Measurements from ENCODE around the gene TET1.

DNA sequence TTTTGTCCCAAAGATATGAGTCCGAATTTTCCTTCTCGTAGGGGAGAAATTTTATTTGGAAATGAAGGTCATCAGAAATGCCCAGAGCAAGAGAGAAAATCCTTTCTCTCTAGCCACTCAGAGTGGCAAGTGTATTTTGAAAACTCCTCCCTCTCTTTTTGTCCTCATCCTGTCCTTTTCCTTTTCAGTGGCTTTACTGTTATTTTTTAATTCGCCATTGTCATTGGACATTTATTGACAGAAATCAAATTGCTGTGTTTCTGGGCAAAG, 39.6 kb downstream of the TET1 start:
- TF ChIP-seq, protein P1, sequence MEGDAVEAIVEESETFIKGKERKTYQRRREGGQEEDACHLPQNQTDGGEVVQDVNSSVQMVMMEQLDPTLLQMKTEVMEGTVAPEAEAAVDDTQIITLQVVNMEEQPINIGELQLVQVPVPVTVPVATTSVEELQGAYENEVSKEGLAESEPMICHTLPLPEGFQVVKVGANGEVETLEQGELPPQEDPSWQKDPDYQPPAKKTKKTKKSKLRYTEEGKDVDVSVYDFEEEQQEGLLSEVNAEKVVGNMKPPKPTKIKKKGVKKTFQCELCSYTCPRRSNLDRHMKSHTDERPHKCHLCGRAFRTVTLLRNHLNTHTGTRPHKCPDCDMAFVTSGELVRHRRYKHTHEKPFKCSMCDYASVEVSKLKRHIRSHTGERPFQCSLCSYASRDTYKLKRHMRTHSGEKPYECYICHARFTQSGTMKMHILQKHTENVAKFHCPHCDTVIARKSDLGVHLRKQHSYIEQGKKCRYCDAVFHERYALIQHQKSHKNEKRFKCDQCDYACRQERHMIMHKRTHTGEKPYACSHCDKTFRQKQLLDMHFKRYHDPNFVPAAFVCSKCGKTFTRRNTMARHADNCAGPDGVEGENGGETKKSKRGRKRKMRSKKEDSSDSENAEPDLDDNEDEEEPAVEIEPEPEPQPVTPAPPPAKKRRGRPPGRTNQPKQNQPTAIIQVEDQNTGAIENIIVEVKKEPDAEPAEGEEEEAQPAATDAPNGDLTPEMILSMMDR (IDR thresholded peaks at IDR 0.05) = no peak
- TF ChIP-seq POLR2AphosphoS5 (IDR thresholded peaks at IDR 0.05; ENCODE audit: low read depth, low read length) = no peak

Measured in Panc1 (cell line).